Ectodermal cell (in vitro differentiated cells): ENCODE results near the gene SUV39H2.
"Not testable (repeated sequence)": the region's sequence is repeated elsewhere in the genome, so short reads cannot be mapped to it uniquely, and the experiment has no call there.

Experiments
- H3K27ac ChIP-seq: 2 replicates; pipeline ENCODE4 v1.7.0; 2013; ENCODE audit warnings: mild to moderate bottlenecking, low read depth, low read length; ENCODE audit not compliant: insufficient read depth, poor library complexity, severe bottlenecking
- H3K27me3 ChIP-seq: 2 replicates; pipeline ENCODE4 v1.7.0; 2013; ENCODE audit warnings: mild to moderate bottlenecking, low read length; ENCODE audit not compliant: insufficient read depth, control insufficient read depth, poor library complexity, severe bottlenecking
- H3K36me3 ChIP-seq: one replicate; pipeline ENCODE4 v1.7.0; 2013; ENCODE audit warnings: low read length; ENCODE audit not compliant: control insufficient read depth, insufficient read depth
- H3K4me1 ChIP-seq: one replicate; pipeline ENCODE4 v1.7.0; 2013; ENCODE audit warnings: low read length; ENCODE audit not compliant: control insufficient read depth, insufficient read depth
- H3K4me3 ChIP-seq: 2 replicates; pipeline ENCODE4 v1.7.0; 2013; ENCODE audit warnings: low read depth, low read length, control low read depth; ENCODE audit not compliant: insufficient read depth
- H3K9me3 ChIP-seq: 2 replicates; pipeline ENCODE4 v1.7.0; 2013; ENCODE audit warnings: mild to moderate bottlenecking, low read length, moderate library complexity; ENCODE audit not compliant: control insufficient read depth
- WGBS, 2 experiments: methylation state at CpG; one replicate each; pipeline ENCODE4 v1.1.7; 2013; ENCODE audit warnings: missing lambda C conversion rate in 2 of 2; 5-methylcytosine and 5-hydroxymethylcytosine counted together

Gene SUV39H2

DNA sequence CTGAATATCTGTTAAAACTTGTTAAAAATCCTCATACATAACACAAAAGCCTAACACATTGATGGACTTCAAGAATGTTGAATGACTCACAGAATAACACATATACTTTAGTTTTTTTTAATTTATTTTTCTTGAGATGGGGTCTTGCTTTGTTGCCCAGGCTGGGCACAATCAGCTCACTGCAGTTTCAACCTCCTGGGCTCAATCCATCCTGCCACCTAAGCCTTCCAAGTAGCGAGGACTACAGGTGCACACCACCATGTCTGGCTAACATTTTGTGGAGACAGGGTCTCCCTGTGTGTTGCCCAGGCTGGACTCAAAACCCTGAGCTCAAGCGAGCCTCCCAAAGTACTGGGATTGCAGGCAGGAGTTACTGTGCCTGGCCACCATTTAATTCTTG lies 28.1 kb downstream of the SUV39H2 start:
- Histone ChIP-seq H3K4me3 (no peak overlapping the region), H3K36me3 (peaks cover 79% of the 10 kb centered on the region), H3K27ac (no peak overlapping the region), H3K4me1 (no peaks in the 10 kb centered on the region), H3K9me3 (no peaks in the 10 kb centered on the region), H3K27me3 (no peaks in the 10 kb centered on the region)
- 92 to 93% methylated on average over 2 of the region's 2 CpGs for WGBS, 2 experiments

GRCh38 chr10:14907591-14907990 lies 28.9 kb downstream of the SUV39H2 start:
- not testable (repeated sequence) for H3K27me3 ChIP-seq, H3K27ac ChIP-seq, H3K4me1 ChIP-seq, H3K4me3 ChIP-seq, H3K9me3 ChIP-seq
- 94 to 100% methylated on average over 2 to 4 of the region's 4 CpGs for WGBS, 2 experiments
- peaks cover 71% of the 10 kb centered on the region for H3K36me3 ChIP-seq

GRCh38 chr10:14909101-14909500 lies 30.4 kb downstream of the SUV39H2 start:
- Histone ChIP-seq H3K36me3 (peaks cover 69% of the 10 kb centered on the region), H3K9me3 (no peaks in the 10 kb centered on the region), H3K27me3 (no peaks in the 10 kb centered on the region), H3K4me1 (no peaks in the 10 kb centered on the region), H3K4me3 (no peak overlapping the region), H3K27ac (no peak overlapping the region)
- 92 to 98% methylated on average over 2 of the region's 2 CpGs for WGBS, 2 experiments

DNA sequence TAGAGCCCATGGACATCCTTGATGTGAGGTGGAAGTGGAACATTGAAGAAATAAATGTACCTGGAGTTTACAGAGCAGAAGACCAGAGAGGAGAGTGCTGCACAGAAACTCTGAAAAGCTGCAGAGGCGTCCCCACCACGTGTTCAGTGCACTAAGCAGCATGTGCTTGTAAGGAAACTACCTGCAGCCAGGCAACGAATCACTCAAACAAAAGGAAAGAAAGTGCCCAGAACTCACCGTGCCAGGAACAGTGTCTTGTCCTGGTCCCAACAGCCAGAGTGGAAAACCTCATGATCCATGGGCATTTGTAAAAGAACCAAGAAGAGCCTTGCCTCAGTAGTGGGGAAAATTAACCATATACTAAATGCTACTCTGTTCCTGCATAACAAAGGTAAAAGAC lies 32.3 kb downstream of the SUV39H2 start:
- Histone ChIP-seq H3K9me3 (no peaks in the 10 kb centered on the region), H3K4me1 (no peaks in the 10 kb centered on the region), H3K27me3 (no peaks in the 10 kb centered on the region), H3K4me3 (no peak overlapping the region), H3K36me3 (peaks cover 59% of the 10 kb centered on the region), H3K27ac (no peak overlapping the region)
- 95% methylated on average over 4 of the region's 4 CpGs for WGBS, 2 experiments

DNA sequence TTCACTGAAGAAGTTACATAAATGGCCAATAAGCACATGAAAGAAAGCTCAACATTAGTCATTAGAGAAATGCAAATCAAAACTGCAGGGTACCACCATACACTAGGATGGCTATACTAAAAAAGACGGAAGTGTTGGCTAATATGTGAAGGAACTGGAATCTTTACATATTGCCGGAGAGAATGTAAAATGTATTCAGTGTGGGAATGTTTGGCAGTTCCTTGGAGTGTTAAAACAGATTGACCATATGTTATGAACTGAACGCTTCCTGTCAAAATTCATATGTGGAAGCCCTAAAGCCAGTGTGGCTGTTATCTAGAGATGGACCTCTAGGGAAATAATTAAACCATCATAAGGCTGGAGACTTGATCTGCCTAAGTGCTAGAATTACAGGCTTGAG lies 33.1 kb downstream of the SUV39H2 start:
- Histone ChIP-seq H3K27me3 (no peaks in the 10 kb centered on the region), H3K27ac (no peak overlapping the region), H3K4me3 (no peak overlapping the region), H3K9me3 (no peaks in the 10 kb centered on the region), H3K4me1 (no peaks in the 10 kb centered on the region), H3K36me3 (peaks cover 50% of the 10 kb centered on the region)
- 94 to 97% methylated on average over 3 of the region's 3 CpGs for WGBS, 2 experiments

GRCh38 chr10:14916600-14916999 lies 37.9 kb downstream of the SUV39H2 start:
- 97 to 98% methylated on average over 2 of the region's 2 CpGs for WGBS, 2 experiments
- no peak overlapping the region for H3K27ac ChIP-seq

GRCh38 chr10:14917827-14918226 lies 39.2 kb downstream of the SUV39H2 start:
- H3K27ac ChIP-seq, result no peak overlapping the region
- no peaks in the 10 kb centered on the region for H3K4me1 ChIP-seq
- no peak overlapping the region for H3K4me3 ChIP-seq
- H3K36me3 ChIP-seq, result peaks cover 28% of the 10 kb centered on the region
- H3K9me3 ChIP-seq, result peaks cover 5% of the 10 kb centered on the region
- WGBS, 2 experiments, result 88 to 95% methylated on average over 3 of the region's 3 CpGs
- no peaks in the 10 kb centered on the region for H3K27me3 ChIP-seq

More at GRCh38 chr10:14916600-14916999, 37.9 kb downstream of the SUV39H2 start:
- Histone ChIP-seq H3K27me3 (no peaks in the 10 kb centered on the region), H3K4me3 (no peak overlapping the region), H3K4me1 (no peaks in the 10 kb centered on the region), H3K9me3 (peaks cover 5% of the 10 kb centered on the region), H3K36me3 (peaks cover 28% of the 10 kb centered on the region)

GRCh38 chr10:14918964-14919363 lies 40.3 kb downstream of the SUV39H2 start:
- Histone ChIP-seq H3K4me1 (no peaks in the 10 kb centered on the region), H3K4me3 (no peak overlapping the region), H3K9me3 (peaks cover 5% of the 10 kb centered on the region), H3K27ac (no peak overlapping the region), H3K36me3 (peaks cover 28% of the 10 kb centered on the region), H3K27me3 (no peaks in the 10 kb centered on the region)
- WGBS, 2 experiments, result 95 to 99% methylated on average over 3 of the region's 3 CpGs

- H3K4me1 ChIP-seq, result no peaks in the 10 kb centered on the region
- H3K36me3 ChIP-seq, result peaks cover 15% of the 10 kb centered on the region
- no peak overlapping the region for H3K27ac ChIP-seq
- no peaks in the 10 kb centered on the region for H3K27me3 ChIP-seq
- no peaks in the 10 kb centered on the region for H3K9me3 ChIP-seq
- no peak overlapping the region for H3K4me3 ChIP-seq
- 94 to 95% methylated on average over 7 of the region's 7 CpGs for WGBS, 2 experiments
Observed at GRCh38 chr10:14924013-14924412, 45.3 kb downstream of the SUV39H2 start.

DNA sequence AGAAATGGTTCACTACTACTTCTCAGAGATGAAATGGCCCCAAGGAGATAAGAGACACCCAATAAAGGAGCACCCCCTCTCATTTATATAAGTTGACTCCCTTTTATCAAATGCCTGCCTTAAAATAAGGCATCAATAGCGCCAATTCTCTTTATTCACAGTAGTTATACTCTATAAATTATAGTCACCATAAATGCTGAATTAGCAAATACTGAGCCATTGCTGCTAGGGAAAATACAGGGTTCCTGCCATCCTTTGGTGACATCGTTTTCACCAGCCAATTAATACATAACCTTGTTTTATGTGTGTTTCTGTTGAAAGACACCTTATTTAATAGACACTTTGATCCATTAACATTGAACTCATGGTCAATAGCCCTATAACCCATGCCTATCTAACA lies 46.6 kb downstream of the SUV39H2 start:
- no peak overlapping the region for H3K27ac ChIP-seq
- no peaks in the 10 kb centered on the region for H3K4me1 ChIP-seq
- no peak overlapping the region for H3K4me3 ChIP-seq
- H3K27me3 ChIP-seq, result no peaks in the 10 kb centered on the region
- 88 to 93% methylated on average over 1 to 2 of the region's 2 CpGs for WGBS, 2 experiments
- H3K9me3 ChIP-seq, result no peaks in the 10 kb centered on the region
- peaks cover 6% of the 10 kb centered on the region for H3K36me3 ChIP-seq

DNA sequence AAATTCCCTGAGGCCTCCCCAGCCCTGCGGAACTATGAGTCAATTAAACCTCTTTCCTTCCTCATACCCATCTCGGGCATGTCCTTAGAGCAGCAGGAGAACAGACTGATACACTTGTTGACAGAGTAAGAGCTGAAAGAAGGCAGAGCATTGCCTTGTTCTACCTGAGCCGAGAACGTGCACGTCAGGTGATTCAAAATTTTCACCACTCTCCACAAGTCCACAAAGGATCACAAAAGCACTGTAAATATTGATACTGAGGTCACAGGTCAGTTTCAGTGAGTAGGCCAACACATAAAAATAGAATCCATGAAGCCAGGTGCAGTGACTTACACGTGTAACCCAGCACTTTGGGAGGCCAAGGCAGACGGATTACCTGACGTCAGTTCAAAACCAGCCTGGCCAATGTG lies 47.4 kb downstream of the SUV39H2 start:
- Histone ChIP-seq H3K36me3 (peaks cover 6% of the 10 kb centered on the region), H3K4me3 (no peak overlapping the region), H3K27me3 (no peaks in the 10 kb centered on the region), H3K4me1 (no peaks in the 10 kb centered on the region), H3K9me3 (no peaks in the 10 kb centered on the region), H3K27ac (no peak overlapping the region)
- WGBS, 2 experiments, result 89 to 93% methylated on average over 8 of the region's 8 CpGs
